HepG2 (cell line): ENCODE results near the gene HTRA2. TPM values are rescaled to one million over a fixed set of nuclear protein-coding genes. Genes with fewer than 3 reads are reported as not detected.

Source experiments
- ATAC-seq: fragments of 200-7000 bp; cut with Tn5 transposase; 3 replicates; pipeline ENCODE4 v1.9.1; 2020; ENCODE audit warnings: mild to moderate bottlenecking, moderate library complexity
- BruUV-seq: library from RNA; stranded (reverse); fragments of 400-500 nt; replicated peaks from 2 replicates; lab custom pipeline; 2021; lab: Mats Ljungman, UMichigan
- CTCF ChIA-PET: fragments of 300-600 bp; formaldehyde crosslinking; extraction: SDS; loops from one replicate; lab custom pipeline; 2021; ENCODE audit warnings: low total read pairs, inconsistent platforms, low intra/inter-chr PET ratio; lab: Yijun Ruan, JAX
- POLR2A ChIA-PET: fragments of 350-600 bp; sonication (Branson Sonifier 250); formaldehyde crosslinking; loops from one replicate; lab custom pipeline; 2020; ENCODE audit warnings: antibody characterized with exemption, inconsistent platforms; lab: Yijun Ruan, JAX
- DNase-seq: peaks from one replicate; pipeline ENCODE4 v3.0.0-alpha.2; 2015; ENCODE audit warnings: low spot score
- FAIRE-seq: peaks from 3 replicates; lab custom pipeline; 2011; peaks lifted over from hg19 to GRCh38; lab: Jason Lieb, UNC
- H2AFZ ChIP-seq: one replicate; pipeline ENCODE4 v1.6.1; 2011; ENCODE audit warnings: low read length, inconsistent platforms
- H3K27ac ChIP-seq: fragments of 300-600 bp; 3 replicates; pipeline ENCODE4 v1.8.0; 2011; ENCODE audit warnings: mixed run types, mild to moderate bottlenecking, mixed read lengths, low read length, inconsistent platforms; ENCODE audit not compliant: insufficient read depth; ENCODE audit errors: extremely low read length
- H3K27me3 ChIP-seq, 2 experiments: fragments of 200-600 bp in 1 of 2; 2 replicates in 1 of 2; 3 replicates in 1 of 2; pipeline versions ENCODE4 v1.6.0 to v1.8.0; 2011; ENCODE audit warnings: low read length in 2 of 2, mild to moderate bottlenecking in 2 of 2, moderate library complexity in 2 of 2, inconsistent platforms in 1 of 2; ENCODE audit not compliant: insufficient read depth in 2 of 2, control insufficient read depth in 1 of 2
- H3K36me3 ChIP-seq, 2 experiments: fragments of 200-600 bp in 1 of 2; replicated peaks in 1 of 2; 2 replicates in 1 of 2; 3 replicates in 1 of 2; pipeline versions ENCODE4 v1.5.1 to v1.8.0; 2011; ENCODE audit warnings: low read length in 2 of 2, inconsistent platforms in 1 of 2; ENCODE audit not compliant: insufficient read depth in 2 of 2, control insufficient read depth in 1 of 2
- H3K4me1 ChIP-seq: 2 replicates; pipeline ENCODE4 v1.5.1; 2012; ENCODE audit warnings: low read length, inconsistent platforms; ENCODE audit not compliant: insufficient read depth
- H3K4me2 ChIP-seq: 2 replicates; pipeline ENCODE4 v1.6.0; 2011; ENCODE audit warnings: low read depth, low read length, inconsistent platforms
- H3K4me3 ChIP-seq, 3 experiments: fragments of 200-600 bp in 1 of 3; sonication (generic), shearing (Covaris generic) in 1 of 3; replicated peaks in 1 of 3; 2 replicates each; pipeline ENCODE4 v1.5.1; 2011 to 2016; ENCODE audit warnings: low read length in 3 of 3, inconsistent platforms in 2 of 3, low read depth in 2 of 3, mild to moderate bottlenecking in 2 of 3, control low read depth in 1 of 3, mixed read lengths in 1 of 3; ENCODE audit not compliant: insufficient read depth in 1 of 3
- H3K79me2 ChIP-seq: one replicate; pipeline ENCODE4 v1.6.1; 2011; ENCODE audit warnings: low read length, inconsistent platforms; ENCODE audit not compliant: insufficient read depth
- H3K9ac ChIP-seq: 2 replicates; pipeline ENCODE4 v1.6.0; 2011; ENCODE audit warnings: mild to moderate bottlenecking, low read depth, low read length, inconsistent platforms; ENCODE audit not compliant: insufficient read depth
- H3K9me3 ChIP-seq: 2 replicates; pipeline ENCODE4 v1.5.1; 2012; ENCODE audit warnings: mild to moderate bottlenecking, low read length
- H4K20me1 ChIP-seq: 2 replicates; pipeline ENCODE4 v1.6.0; 2011; ENCODE audit warnings: inconsistent platforms, mild to moderate bottlenecking, low read length, moderate library complexity; ENCODE audit not compliant: insufficient read depth
- EEA1 ChIP-seq: sonication (generic); formaldehyde crosslinking; IDR thresholded peaks from 2 replicates; pipeline ENCODE4 v1.5.1; 2020; ENCODE audit warnings: mild to moderate bottlenecking, missing genetic modification reagents, borderline replicate concordance
- KDM5B ChIP-seq: sonication (generic); formaldehyde crosslinking; IDR thresholded peaks from 2 replicates; pipeline ENCODE4 v1.4.0; 2020; ENCODE audit warnings: missing genetic modification reagents, mild to moderate bottlenecking, borderline replicate concordance
- SMAD1 ChIP-seq: sonication (generic); formaldehyde crosslinking; IDR thresholded peaks from 2 replicates; pipeline ENCODE4 v1.4.0; 2020; ENCODE audit warnings: missing genetic modification reagents, low read depth, mild to moderate bottlenecking, borderline replicate concordance
- ZNF136 ChIP-seq: sonication (generic); formaldehyde crosslinking; IDR thresholded peaks from 2 replicates; pipeline ENCODE4 v1.8.1; 2022; ENCODE audit warnings: low read depth, mild to moderate bottlenecking, moderate library complexity, missing genetic modification reagents
- ZNF34 ChIP-seq: sonication (generic); formaldehyde crosslinking; IDR thresholded peaks from 2 replicates; pipeline ENCODE4 v1.4.0; 2020; ENCODE audit warnings: mild to moderate bottlenecking, missing genetic modification reagents, borderline replicate concordance
- ZNF468 ChIP-seq: sonication (generic); formaldehyde crosslinking; IDR thresholded peaks from 2 replicates; pipeline ENCODE4 v1.8.0; 2022; ENCODE audit warnings: mild to moderate bottlenecking, moderate library complexity, missing genetic modification reagents
- ZNF672 ChIP-seq: sonication (generic); formaldehyde crosslinking; IDR thresholded peaks from 2 replicates; pipeline ENCODE4 v1.8.1; 2022; ENCODE audit warnings: missing genetic modification reagents
- ZNF879 ChIP-seq: sonication (generic); formaldehyde crosslinking; IDR thresholded peaks from 2 replicates; pipeline ENCODE4 v1.8.1; 2023; ENCODE audit warnings: missing genetic modification reagents
- ZSCAN29 ChIP-seq: sonication (generic); formaldehyde crosslinking; conservative IDR thresholded peaks from 2 replicates; pipeline ENCODE4 v1.4.0; 2020; ENCODE audit warnings: mild to moderate bottlenecking, missing genetic modification reagents
- WGBS: methylation state at CpG from one replicate; pipeline ENCODE4 v1.1.6; 2017; ENCODE audit warnings: low lambda C conversion rate; 5-methylcytosine and 5-hydroxymethylcytosine counted together
- in situ Hi-C: cut with HindIII; loops from 2 replicates; pipeline ENCODE4 v1.10.0; 2017; ENCODE audit warnings: low pct_unique_long_range_greater_than_20kb; ENCODE audit not compliant: extremely low pct_ligation_motif_present
- intact Hi-C: fragments of 100-400 bp; cut with micrococcal nuclease; formaldehyde crosslinking; loops from one replicate; pipeline ENCODE4 v1.10.0; 2022; ENCODE audit not compliant: unreplicated experiment
- polyA plus RNA-seq, 8 experiments: library from polyadenylated mRNA; depleted of rRNA in 3 of 8; stranded (reverse) in 7 of 8; unstranded in 1 of 8; fragments of >200 nt; fragmentation: Illumina TruSeq in 4 of 8; extraction: Trizol in 4 of 8; gene quantifications; 2 replicates each; pipeline versions ENCODE4 v1.2.1 to v1.2.3, GENCODE V29; 2011 to 2016; ENCODE audit warnings: low read depth in 4 of 8, missing spikeins in 1 of 8, mixed read lengths in 1 of 8; ENCODE audit not compliant: insufficient read depth in 1 of 8
- total RNA-seq, 5 experiments: library from RNA; depleted of rRNA; stranded (reverse); fragments of >200 nt; fragmentation: Illumina TruSeq; extraction: Trizol; gene quantifications; 2 replicates each; pipeline ENCODE4 v1.2.3, GENCODE V29; 2016; ENCODE audit warnings: low read depth in 1 of 5
- TF ChIP-seq, protein P1 (sequence below): sonication (generic); formaldehyde crosslinking; IDR thresholded peaks from 2 replicates; pipeline ENCODE4 v1.5.0; 2020; ENCODE audit warnings: mild to moderate bottlenecking, missing genetic modification reagents
- TF ChIP-seq, protein P2 (sequence below), 2 experiments: IDR thresholded peaks; 2 replicates each; pipeline ENCODE4 v1.6.1; 2011 to 2012; ENCODE audit warnings: low read length in 2 of 2, borderline replicate concordance in 1 of 2, low read depth in 1 of 2, mild to moderate bottlenecking in 1 of 2, moderate library complexity in 1 of 2
- TF ChIP-seq, protein P3 (sequence below): sonication (generic); formaldehyde crosslinking; IDR thresholded peaks from 2 replicates; pipeline ENCODE4 v1.4.0; 2020; ENCODE audit warnings: mild to moderate bottlenecking, missing genetic modification reagents
- TF ChIP-seq, protein P4 (sequence below): sonication (generic); formaldehyde crosslinking; IDR thresholded peaks from 2 replicates; pipeline ENCODE4 v1.5.0; 2020; ENCODE audit warnings: missing genetic modification reagents, mild to moderate bottlenecking, borderline replicate concordance

Gene HTRA2
- total and polyA plus RNA-seq, 2 of the 13 experiments (the other 11 are each of a cell fraction or from before 2014, with no cell fraction given) = 47.7 to 50.3 TPM

DNA sequence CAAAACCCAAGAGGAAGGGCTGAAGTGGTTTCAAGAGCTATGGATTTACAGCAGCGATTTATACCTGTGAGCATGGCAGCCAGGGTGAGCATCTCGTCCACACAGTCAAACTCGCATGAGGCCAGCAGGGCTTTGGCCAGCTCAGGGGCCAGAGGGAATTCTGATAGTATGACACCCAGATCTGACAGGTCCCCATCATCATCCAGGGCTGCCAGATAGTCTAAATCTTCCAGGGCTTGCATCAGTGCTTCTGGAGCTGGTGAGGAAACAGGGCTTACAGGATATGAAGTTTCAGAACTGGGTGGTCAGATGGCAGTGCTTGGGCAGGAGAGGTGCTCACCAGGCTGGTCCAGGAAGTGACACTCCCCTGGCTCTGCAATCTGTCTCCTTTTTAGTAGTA is 7.2 kb upstream of the HTRA2 start:
- Histone ChIP-seq H2AFZ (no peak overlapping the region), H3K4me1 (peaks cover 49% of the 10 kb centered on the region), H4K20me1 (no peaks in the 10 kb centered on the region), H3K4me2 (no peak overlapping the region), H3K27ac (no peak overlapping the region), H3K36me3 (peaks cover 28 to 50% of the 10 kb centered on the region in 2 experiments), H3K9me3 (no peaks in the 10 kb centered on the region), H3K9ac (no peak overlapping the region)
- FAIRE-seq (no peak), ATAC-seq (no peak)
- in situ Hi-C loops = no loop called here
- intact Hi-C loops = no loop called here
- no TSS peak for BruUV-seq
- WGBS = no CpG with 5 or more reads among the region's 3 CpGs
- no peak for TF ChIP-seq SMAD1 (CRISPR knock-in tag)
- TF ChIP-seq, protein P1, sequence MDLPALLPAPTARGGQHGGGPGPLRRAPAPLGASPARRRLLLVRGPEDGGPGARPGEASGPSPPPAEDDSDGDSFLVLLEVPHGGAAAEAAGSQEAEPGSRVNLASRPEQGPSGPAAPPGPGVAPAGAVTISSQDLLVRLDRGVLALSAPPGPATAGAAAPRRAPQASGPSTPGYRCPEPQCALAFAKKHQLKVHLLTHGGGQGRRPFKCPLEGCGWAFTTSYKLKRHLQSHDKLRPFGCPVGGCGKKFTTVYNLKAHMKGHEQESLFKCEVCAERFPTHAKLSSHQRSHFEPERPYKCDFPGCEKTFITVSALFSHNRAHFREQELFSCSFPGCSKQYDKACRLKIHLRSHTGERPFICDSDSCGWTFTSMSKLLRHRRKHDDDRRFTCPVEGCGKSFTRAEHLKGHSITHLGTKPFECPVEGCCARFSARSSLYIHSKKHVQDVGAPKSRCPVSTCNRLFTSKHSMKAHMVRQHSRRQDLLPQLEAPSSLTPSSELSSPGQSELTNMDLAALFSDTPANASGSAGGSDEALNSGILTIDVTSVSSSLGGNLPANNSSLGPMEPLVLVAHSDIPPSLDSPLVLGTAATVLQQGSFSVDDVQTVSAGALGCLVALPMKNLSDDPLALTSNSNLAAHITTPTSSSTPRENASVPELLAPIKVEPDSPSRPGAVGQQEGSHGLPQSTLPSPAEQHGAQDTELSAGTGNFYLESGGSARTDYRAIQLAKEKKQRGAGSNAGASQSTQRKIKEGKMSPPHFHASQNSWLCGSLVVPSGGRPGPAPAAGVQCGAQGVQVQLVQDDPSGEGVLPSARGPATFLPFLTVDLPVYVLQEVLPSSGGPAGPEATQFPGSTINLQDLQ (CRISPR knock-in tag) = no peak
- no peak for TF ChIP-seq ZSCAN29 (CRISPR knock-in tag)
- TF ChIP-seq KDM5B (CRISPR knock-in tag) = no peak
- no peak for TF ChIP-seq EEA1 (CRISPR knock-in tag)
- TF ChIP-seq ZNF34 (CRISPR knock-in tag) = no peak
- TF ChIP-seq ZNF468 = no peak
- no peak for TF ChIP-seq ZNF879 (CRISPR knock-in tag)
- TF ChIP-seq, protein P2, sequence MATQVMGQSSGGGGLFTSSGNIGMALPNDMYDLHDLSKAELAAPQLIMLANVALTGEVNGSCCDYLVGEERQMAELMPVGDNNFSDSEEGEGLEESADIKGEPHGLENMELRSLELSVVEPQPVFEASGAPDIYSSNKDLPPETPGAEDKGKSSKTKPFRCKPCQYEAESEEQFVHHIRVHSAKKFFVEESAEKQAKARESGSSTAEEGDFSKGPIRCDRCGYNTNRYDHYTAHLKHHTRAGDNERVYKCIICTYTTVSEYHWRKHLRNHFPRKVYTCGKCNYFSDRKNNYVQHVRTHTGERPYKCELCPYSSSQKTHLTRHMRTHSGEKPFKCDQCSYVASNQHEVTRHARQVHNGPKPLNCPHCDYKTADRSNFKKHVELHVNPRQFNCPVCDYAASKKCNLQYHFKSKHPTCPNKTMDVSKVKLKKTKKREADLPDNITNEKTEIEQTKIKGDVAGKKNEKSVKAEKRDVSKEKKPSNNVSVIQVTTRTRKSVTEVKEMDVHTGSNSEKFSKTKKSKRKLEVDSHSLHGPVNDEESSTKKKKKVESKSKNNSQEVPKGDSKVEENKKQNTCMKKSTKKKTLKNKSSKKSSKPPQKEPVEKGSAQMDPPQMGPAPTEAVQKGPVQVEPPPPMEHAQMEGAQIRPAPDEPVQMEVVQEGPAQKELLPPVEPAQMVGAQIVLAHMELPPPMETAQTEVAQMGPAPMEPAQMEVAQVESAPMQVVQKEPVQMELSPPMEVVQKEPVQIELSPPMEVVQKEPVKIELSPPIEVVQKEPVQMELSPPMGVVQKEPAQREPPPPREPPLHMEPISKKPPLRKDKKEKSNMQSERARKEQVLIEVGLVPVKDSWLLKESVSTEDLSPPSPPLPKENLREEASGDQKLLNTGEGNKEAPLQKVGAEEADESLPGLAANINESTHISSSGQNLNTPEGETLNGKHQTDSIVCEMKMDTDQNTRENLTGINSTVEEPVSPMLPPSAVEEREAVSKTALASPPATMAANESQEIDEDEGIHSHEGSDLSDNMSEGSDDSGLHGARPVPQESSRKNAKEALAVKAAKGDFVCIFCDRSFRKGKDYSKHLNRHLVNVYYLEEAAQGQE (IDR thresholded peaks at IDR 0.05; ENCODE audit: borderline replicate concordance in 1 of 2, low read depth in 1 of 2, low read length in 2 of 2) = no peak
- TF ChIP-seq, protein P3, sequence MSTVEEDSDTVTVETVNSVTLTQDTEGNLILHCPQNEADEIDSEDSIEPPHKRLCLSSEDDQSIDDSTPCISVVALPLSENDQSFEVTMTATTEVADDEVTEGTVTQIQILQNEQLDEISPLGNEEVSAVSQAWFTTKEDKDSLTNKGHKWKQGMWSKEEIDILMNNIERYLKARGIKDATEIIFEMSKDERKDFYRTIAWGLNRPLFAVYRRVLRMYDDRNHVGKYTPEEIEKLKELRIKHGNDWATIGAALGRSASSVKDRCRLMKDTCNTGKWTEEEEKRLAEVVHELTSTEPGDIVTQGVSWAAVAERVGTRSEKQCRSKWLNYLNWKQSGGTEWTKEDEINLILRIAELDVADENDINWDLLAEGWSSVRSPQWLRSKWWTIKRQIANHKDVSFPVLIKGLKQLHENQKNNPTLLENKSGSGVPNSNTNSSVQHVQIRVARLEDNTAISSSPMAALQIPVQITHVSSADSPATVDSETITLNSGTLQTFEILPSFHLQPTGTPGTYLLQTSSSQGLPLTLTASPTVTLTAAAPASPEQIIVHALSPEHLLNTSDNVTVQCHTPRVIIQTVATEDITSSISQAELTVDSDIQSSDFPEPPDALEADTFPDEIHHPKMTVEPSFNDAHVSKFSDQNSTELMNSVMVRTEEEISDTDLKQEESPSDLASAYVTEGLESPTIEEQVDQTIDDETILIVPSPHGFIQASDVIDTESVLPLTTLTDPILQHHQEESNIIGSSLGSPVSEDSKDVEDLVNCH (CRISPR knock-in tag) = no peak
- TF ChIP-seq, protein P4, sequence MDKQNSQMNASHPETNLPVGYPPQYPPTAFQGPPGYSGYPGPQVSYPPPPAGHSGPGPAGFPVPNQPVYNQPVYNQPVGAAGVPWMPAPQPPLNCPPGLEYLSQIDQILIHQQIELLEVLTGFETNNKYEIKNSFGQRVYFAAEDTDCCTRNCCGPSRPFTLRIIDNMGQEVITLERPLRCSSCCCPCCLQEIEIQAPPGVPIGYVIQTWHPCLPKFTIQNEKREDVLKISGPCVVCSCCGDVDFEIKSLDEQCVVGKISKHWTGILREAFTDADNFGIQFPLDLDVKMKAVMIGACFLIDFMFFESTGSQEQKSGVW (CRISPR knock-in tag) = no peak
- no peak for TF ChIP-seq ZNF136 (CRISPR knock-in tag)
- TF ChIP-seq ZNF672 = no peak
- TF ChIP-seq, all 625 proteins: peak for 0
- CTCF ChIA-PET = no interaction called here
- Histone ChIP-seq H3K27me3 (no peaks in the 10 kb centered on the region; a peak in 1 of 5 replicates), H3K4me3 (no peak overlapping the region), H3K79me2 (peaks cover 25% of the 10 kb centered on the region)
- POLR2A ChIA-PET = interaction anchor here (1.5 kb wide), 1 partner anchor 9 kb away, joined by 3 read pairs; no protein-coding TSS in a partner anchor
- DNase-seq = no peak
